T follicular helper cell (primary cell): ENCODE data around the gene ZNF749.
A peak's percentile ranks its signal among the peaks of the same experiment; 100 is the strongest.

ENCODE experiments used
- DNase-seq: peaks from one replicate; pipeline ENCODE4 v3.0.0-alpha.2; 2020; ENCODE audit warnings: low read depth
- total RNA-seq, 2 experiments: gene quantifications; one replicate each; lab custom pipeline; 2026; lab: John Stamatoyannopoulos, UW

Gene ZNF749
- total RNA-seq: 24.5 to 40.7 reads per million in 2 experiments

DNA sequence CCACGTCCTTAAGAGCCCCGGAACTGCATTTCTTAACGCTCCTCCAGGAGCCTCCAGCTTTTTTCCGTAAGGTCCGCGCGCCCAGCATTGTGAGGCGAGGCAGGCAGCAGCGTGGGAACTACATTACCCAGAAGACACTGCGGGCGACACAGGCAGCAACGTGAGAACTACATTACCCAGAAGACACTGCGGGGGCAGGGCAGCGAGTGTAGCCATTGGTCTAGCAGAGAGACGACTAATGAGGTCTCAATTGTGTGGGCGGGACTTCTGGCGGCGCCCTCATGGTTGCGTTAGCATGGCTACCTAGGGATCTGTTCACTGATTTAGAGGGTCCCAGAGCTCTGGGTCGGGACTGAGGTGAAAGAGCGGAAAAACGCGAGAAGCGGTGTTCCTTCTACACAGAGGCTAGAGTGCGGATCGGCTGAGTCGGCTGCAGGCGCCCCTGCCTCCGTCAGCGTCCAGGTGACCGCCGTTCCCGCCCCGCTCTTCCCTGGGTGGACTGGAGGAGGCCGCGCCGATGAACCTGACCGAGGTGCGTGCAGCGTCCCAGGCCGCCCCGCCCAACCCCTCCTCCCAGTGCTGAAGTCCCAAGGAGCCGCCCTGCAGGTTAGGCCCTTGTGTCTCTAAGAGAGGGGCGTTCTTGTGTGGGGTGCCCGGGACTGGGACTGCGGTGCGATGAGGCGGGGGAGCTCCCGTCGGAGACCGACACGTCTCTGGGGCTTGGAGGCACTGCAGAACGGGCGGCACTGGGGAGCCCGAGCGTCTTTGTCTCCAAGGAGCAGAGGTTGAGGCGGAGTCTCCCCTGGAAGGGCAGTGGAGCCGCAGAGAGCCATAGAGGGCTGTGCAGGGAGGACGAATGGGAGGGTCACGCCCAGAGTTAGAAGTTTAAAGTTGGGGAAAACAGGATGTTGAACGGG lies at the start of gene ZNF749:
TSS of gene ZNF749 (plus strand) at position 264 of the 917 bp plus-strand sequence. CDS start at position 518, 254 bp downstream.
- peak; percentile 96 for DNase-seq

DNA sequence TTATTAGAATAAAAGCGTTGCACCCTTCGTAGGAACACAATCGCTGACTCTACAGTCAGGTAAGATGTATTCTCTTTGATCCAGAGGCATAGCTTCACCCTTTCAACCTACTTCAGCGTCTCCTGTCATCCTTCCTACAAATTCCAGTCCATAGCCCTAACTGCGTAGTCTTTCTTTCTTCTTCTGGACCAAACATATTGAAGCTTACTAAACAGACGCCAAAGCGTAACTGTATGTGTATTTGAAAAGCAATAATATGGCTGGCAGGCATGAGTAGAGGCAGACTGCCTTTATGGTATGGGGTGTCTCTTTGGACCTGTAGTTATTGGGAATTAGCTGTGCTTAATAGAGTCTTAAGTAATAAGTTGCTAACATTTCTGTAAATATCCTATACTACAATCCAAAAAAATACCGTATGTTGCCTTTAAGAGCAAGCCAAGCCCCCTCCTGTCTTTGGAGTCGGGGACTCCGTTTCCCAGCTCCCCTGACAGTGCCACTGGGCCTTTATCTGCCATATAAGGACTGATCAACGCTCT lies 45.9 kb upstream of the ZNF749 start:
- no peak for DNase-seq

DNA sequence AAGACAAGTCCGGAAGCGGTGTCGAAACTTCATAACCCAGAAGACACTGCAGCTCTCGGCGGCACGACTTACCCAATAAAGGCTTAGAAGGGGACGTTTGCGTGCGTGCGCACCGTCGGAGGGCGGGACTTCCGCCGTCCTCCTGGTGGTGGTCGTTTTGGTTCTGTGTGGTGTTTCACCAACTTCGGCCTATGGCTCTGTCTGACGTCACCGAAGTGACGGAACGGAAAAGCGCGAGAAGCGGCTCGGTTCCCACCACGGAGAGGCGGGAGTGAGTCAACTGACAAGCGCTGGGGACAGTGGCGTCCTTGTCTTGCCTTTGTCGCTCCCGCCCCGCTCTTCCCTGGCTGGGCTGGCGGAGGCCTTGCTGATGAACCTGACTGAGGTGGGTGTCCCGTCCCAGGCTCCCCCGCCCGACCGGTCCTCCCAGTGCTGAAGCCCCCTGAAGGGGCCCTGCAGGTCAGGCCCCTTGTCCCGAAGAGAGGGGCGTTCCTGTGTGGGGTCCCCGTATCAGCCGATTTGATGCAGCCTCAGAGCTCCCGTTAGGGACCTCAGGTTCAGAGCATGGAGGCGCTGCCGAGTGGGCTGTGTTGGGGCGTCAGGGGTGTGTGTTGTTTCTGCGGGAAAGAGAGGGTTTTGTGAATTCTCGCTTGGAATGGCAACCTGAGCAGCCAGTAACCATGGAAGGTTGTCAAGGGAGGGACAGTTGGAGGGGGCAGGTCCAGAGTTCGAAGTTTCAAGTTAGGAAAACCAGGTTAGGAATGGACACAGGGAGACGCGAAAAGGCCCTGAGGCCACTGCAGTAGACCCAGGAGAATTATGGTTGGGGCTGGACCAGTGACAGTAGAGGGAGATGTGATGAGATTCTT lies 45.2 kb upstream of the ZNF749 start, which contains the start of gene ZNF548:
TSS of gene ZNF548 (plus strand) at position 125 of the 869 bp plus-strand sequence. CDS start at position 371, 246 bp downstream.
- peak; percentile 97 for DNase-seq

DNA sequence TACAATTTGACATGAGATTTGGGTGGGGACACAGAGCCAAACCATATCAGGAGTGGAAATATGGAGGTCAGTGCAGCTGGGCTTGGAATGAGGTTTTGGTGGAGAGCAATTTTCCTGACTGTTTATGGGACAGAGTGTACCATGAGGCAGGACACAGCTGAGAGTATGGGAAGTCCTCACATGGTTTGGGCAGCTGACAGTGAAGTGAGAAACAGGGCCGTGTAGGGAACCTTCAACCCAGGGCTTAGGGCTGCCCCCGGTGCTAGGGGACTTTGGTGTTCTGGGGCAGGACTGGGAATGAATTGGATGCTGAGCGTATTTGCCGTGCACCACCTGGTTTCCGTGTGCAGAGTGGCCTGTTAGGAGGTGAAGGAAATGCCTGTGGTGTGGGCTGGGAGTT lies 39.4 kb upstream of the ZNF749 start:
- no peak for DNase-seq

DNA sequence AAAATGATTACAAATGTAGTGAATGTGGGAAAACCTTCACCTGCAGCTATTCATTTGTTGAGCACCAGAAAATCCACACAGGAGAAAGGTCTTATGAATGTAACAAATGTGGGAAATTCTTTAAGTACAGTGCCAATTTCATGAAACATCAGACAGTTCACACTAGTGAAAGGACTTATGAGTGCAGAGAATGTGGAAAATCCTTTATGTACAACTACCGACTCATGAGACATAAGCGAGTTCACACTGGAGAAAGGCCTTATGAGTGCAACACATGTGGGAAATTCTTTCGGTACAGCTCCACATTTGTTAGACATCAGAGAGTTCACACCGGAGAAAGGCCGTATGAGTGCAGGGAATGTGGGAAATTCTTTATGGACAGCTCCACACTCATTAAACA lies 36.3 kb upstream of the ZNF749 start:
- DNase-seq: no peak

DNA sequence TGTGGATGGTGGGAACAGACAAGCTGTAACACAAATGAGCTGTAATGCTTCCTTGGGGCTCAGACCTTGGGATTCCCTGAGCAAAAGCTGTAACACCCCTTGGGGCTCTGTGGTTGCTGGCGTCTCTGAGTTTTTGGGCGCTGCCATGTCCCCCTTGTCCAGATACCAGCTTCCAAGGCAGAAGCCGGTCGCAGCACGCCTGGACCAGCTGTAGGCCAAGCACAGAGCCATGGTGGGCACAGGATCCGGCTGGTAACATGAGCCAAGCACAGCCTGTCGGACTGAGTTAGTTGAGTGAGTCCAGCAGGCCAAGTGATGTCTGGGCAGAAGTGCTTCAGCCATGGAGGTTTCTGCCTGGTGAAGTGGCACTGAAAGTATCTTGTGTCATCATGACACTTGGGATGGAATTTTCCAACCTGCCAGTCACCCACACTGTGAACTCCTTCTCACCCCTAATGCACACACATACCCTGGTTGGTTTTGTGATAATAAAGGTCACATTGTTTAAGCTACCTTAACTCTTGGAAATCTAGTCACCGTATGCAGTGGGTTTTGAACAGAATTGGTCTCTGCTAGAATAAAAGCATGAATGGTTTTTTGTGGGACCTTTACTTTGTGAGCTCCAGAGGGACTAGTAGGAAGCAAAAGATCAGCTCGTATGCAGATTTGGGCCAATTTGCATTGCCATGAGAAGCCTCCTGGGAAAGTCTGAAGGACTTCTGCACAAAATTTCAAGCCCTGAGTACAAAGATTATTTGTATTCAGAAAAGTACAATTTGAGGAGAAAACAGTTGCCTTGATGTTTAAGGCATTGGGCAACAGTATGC lies 31.2 kb upstream of the ZNF749 start:
- DNase-seq: no peak

DNA sequence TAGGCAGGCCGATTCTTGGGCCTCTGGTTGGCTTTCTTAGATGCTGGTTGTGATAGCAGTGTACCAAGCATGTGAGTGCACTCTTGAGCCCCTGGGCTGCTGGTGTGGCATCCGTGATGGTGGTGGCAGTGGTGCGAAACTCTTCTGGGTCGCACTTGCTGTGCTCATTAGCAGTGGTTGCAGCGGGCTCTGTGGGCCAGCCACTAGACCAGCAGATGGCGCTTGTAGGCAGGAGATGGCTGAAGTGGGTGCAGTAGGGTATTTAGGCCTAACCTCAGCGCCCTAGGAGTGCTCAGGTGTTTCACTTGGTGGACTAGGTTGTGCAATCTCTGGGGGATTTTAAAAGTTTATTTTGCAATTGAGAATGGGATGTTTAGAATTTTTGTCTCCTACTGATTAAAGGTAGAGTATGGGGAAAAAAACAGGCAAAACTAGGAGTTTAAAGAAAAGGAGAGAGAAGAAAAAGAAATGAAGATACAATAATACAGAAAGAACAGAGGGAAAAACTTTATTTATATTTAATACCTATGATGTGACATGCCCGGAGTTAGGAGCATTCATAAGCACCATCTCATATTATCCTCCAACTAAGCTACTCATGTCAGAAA lies 28.5 kb upstream of the ZNF749 start:
- DNase-seq: peak; percentile 60

DNA sequence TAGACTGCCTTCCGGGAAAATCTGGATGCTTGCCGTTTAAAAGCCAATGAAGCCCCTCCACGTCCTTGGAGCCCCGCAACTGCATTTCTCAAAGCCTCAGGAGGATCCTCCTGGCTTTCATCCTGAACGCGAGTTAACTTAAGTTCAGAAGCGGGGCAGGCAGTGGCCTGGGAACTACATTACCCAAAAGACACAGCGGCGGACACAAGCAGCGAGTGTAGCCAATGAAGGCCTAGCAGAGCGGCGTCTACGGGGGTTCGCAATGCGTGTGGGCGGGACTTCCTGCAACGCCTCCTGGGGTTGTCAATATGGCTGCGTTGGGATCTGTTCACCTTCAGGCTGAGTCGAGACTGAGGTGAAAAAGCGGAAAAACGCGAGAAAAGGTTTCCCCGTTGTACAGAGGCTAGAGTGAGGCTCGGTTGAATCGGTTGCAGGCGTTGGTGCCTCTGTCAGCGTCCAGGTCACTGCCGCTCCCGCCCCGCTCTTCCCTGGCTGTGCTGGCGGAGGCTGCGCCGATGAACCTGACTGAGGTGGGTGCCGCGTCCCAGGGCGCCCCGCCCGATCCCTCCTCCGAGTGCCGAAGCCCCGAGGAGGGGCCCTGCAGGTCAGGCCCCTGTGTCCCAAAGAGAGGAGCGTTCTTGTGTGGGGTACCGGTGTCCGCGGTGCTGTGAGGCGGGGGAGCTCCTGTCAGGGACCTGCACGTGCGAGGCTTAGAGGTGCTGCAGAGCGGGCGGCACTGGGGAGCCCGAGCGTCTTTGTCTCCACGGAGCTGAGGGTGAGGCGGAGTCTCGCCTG lies 24.1 kb upstream of the ZNF749 start, which contains the start of gene ZNF17:
TSS of gene ZNF17 (plus strand) at position 285 of the 795 bp plus-strand sequence. CDS start 2,455 bp downstream, outside the sequence.
- DNase-seq: peak; percentile 90

DNA sequence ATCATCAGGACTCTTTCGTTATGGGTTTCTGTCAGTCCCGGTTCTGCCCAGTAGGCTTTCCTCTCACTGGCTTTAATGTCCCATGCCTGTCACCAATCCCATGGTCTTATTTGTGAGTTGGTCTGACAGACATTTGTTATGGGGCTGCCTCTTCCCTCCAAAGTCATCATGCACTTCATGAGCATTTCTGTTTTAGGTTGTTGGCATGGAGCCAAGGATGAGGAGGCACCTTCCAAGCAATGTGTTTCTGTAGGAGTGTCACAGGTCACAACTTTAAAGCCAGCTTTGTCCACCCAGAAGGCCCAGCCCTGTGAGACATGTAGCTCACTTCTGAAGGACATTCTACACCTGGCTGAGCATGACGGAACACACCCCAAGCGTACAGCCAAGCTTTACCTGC lies 15.7 kb upstream of the ZNF749 start:
- no peak for DNase-seq

DNA sequence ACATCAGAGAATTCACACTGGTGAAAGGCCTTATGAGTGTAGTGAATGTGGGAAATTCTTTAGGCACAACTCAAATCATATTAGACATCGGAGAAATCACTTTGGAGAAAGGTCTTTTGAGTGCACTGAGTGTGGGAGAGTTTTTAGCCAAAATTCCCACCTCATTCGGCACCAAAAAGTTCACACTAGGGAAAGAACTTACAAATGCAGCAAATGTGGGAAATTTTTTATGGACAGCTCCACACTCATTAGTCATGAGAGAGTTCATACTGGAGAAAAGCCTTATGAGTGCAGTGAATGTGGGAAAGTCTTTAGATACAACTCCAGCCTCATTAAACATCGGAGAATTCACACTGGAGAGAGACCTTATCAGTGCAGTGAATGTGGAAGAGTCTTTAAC lies 14.1 kb upstream of the ZNF749 start:
- no peak for DNase-seq

DNA sequence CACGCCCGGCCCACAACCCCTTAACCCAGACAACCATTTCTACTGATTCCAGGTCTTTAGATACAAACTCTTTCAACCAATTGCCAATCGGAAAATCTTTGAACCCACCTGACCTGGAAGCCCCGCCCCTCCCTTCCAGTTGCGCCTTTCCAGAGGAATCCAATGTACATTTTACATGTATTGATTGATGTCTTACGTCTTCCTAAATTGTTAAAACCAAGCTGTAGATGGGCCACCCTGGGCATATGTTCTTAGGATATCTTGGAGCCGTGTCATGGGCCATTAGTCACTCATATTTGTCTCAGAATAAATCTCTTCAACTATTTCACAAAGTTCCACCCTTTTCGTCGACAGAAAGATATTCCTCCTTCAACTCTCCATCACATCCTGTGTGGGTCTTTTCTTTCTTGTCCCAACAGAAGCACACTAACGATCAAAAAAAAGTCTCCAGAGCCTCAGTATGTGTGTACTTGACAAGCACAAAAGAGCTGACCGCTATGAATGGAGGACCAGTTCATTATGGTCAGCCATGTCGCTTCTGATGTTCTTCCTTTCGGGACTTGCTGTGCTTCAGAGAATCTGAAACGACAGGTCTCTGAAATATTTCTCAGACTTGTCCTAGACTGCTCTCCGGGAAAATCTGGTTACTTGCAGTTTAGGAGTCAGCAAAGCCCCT lies 601 bp upstream of the ZNF749 start:
- DNase-seq: no peak

DNA sequence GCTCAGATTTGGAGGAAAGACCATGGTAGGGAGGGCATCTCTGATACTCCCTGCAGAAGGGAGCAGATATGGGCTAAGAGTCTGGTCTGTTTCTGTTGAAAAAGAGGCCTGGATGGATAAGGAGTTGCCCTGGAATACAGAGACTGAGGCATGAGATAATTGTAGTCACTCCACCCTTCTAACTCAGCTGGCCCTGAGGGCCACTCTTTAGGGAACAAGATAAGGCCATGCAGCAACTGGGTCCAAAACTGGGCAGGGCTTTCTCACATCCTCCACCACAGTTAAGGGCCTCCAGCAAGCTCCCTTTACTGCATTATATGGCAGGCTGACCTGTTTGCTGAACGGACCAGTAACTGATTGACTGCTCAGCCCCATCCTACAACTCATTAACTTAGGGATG lies 1.3 kb downstream of the ZNF749 start:
- no peak for DNase-seq

DNA sequence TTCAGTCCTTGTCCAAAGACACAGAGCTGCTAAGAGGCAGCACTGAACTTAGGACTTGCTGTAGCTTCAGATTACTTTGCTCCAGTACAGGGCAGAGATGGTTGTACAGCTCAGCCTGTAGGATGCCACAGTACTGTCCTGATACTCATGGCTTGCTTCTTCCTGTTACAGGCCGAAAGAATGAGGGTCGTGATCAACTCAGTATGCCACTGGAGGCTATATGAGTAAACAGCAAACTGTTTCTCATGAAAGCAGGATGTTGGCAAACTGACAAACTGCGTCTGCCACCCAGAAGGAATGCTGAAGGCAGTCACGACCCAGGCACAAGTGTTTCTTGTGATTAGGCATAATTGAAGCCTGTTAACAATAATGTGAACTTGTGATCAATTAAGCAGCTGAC lies 2.8 kb downstream of the ZNF749 start:
- no peak for DNase-seq

DNA sequence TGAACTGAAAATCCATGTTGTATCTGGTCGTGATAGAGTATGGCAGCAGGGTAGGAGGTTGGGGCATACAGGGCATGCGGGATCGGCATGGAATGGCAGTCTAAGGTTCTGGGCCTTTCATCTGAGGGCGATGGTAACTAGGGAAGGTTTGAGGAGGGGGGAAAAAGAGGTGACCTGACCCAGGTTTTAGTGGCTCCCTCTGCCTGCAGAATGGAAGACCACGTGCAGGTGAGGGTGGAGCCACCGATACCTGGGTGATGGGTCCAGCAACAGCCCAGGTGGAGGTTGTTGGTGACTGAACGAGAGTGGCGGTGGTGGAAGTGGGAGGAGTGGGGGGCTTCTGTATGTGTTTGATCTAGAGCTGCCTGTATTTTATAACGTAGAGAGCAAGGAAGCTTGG lies 3.8 kb downstream of the ZNF749 start:
- DNase-seq: no peak

DNA sequence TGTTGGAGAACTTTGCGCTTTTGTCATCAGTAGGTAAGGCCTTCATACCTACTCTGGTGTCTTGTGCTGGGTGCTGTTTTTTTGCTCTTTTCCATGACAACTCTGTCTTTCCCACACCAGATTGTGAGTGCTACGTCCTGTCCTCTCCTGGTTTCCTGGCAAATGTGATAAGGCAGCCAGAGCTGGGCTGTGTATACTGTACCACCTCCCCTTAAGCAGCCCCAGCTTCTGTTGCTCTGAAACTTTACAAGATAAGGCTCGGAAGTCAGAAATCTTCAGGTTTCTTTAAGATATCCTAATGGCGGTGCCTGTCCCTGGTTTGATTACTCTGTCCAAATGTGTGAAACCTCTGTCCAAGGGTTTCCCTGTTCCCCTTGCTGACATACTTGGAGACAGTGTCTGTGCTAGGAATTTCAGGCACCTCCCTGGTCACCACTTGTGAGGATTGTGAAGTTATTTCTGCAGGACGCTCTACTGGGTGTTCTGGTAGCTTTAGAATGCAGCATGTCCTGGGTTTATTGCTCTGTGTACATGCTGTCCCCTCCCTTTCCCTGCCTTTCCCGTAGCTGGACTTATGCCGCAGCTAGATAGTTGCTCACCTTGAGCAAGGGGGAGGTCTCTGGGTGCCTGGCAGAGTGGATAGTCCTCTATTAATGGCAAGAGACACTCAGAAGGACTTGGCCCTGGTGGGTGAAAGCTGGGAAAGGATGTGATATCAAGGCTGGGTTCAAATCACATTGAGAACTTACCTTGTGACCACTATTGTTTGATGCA lies 7.0 kb downstream of the ZNF749 start:
- DNase-seq: no peak

DNA sequence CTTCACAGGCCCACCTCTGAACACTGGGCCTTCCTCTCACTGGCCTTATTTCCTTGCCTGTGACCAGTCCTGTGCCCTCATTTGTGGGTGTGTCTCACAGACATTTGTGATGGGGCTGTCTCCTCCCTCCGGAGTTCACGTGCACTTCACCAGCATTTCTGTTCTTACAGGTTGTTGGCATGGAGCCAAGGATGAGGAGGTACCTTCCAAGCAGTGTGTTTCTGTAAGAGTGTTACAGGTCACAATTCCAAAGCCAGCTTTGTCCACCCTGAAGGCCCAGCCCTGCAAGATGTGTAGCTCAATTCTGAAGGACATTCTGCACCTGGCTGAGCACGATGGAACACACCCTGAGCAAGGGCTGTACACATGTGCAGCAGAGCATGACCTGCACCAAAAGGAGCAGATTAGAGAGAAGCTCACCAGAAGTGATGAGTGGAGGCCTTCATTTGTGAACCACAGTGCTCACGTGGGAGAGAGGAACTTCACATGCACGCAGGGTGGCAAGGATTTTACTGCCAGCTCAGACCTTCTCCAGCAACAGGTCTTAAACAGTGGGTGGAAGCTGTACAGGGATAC lies 8.1 kb downstream of the ZNF749 start:
- DNase-seq: no peak

DNA sequence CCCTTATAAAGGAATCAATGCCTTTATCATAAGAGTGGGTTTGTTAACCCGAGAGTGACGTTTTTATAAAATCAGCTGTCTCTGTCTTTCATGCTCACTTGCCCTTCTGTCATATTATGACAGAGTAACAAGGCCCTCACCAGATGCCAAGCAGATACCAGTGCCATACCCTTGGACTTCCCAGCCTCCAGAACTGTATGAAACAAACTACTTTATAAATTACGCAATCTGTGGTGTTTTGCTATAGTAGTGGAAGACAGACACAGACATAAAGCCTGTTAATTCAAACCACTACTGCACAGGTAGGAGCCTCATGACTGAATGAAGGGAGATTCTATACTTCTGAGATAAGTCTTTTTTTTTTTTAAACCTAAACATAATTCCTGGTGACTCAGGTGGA lies 17.2 kb downstream of the ZNF749 start:
- DNase-seq: no peak

DNA sequence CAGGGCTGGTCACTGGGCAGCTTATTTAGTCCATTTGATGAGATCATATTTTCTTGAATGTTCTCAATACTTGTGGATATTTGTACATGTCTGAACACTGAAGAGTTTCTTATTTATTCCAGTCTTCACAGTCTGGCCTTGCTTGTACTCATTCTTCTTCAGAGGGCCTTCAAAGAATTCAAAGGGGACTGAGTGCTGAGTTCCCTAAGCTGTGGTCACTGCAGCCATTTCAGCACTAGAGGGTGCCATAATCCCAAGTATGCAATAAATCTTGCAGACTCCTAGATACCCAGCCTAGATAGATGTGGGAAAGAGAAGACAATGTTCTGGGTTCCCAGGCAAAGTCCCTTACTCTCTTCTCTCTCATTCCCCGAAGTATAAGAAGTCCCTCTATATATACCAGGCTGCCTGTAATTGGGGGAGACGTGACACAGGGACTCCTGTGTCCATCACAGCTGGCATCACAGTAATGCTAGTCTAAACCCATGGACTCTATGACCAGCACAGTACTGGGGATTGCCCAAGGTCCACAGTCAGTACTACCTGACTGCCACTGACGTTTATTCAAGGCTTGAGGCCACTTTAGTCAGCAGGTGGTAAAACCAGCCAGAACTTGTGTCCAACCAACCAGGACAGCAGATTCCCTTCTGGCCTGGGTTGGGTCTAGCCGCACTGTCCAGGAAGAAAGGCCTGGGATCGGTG lies 30.7 kb downstream of the ZNF749 start:
- DNase-seq: peak; percentile 6
